HepG2 (cell line): ENCODE measurements around the gene GDI1. TPM values are rescaled to one million over a fixed set of nuclear protein-coding genes. Genes with fewer than 3 reads are reported as not detected.

Experiments used
- AKNA ChIP-seq: sonication (generic); formaldehyde crosslinking; IDR thresholded peaks from 2 replicates; pipeline ENCODE4 v1.4.0; 2020; ENCODE audit warnings: missing genetic modification reagents, borderline replicate concordance
- FOXC1 ChIP-seq: sonication (generic); formaldehyde crosslinking; IDR thresholded peaks from 2 replicates; pipeline ENCODE4 v1.8.0; 2022; ENCODE audit warnings: mild to moderate bottlenecking, missing genetic modification reagents, borderline replicate concordance
- GTF2F1 ChIP-seq: fragments of 150-350 bp; IDR thresholded peaks from 2 replicates; pipeline ENCODE4 v1.6.1; 2014; ENCODE audit warnings: low read length
- MAFK ChIP-seq, 2 experiments: IDR thresholded peaks in 1 of 2; conservative IDR thresholded peaks in 1 of 2; 2 replicates each; pipeline ENCODE4 v1.6.1; 2011; ENCODE audit warnings: improper control_type of control experiment in 2 of 2, low read length in 2 of 2
- MED13 ChIP-seq: sonication (generic); formaldehyde crosslinking; IDR thresholded peaks from 2 replicates; pipeline ENCODE4 v1.5.0; 2020; ENCODE audit warnings: missing genetic modification reagents
- MXD4 ChIP-seq: IDR thresholded peaks from 2 replicates; pipeline ENCODE4 v1.6.1; 2016; ENCODE audit warnings: mild to moderate bottlenecking, missing biosample characterization, missing genetic modification reagents
- PBX2 ChIP-seq: IDR thresholded peaks from 2 replicates; pipeline ENCODE4 v1.6.1; 2016; ENCODE audit warnings: control low read depth
- RAD21 ChIP-seq: fragments of 450-650 bp; formaldehyde crosslinking; IDR thresholded peaks from 2 replicates; pipeline ENCODE4 v1.5.0; 2020; ENCODE audit warnings: mild to moderate bottlenecking
- RARA ChIP-seq: IDR thresholded peaks from 2 replicates; pipeline ENCODE4 v1.6.1; 2016; ENCODE audit warnings: missing genetic modification reagents, missing compliant biosample characterization
- RBFOX2 ChIP-seq: fragments of 200-400 bp; formaldehyde crosslinking; IDR thresholded peaks from 2 replicates; pipeline ENCODE4 v1.6.1; 2017; ENCODE audit warnings: low read depth, mild to moderate bottlenecking, low read length
- RFX5 ChIP-seq: IDR thresholded peaks from 2 replicates; pipeline ENCODE4 v1.6.1; 2011; ENCODE audit warnings: low read depth, low read length, improper control_type of control experiment
- SMARCC2 ChIP-seq: fragments of 450-650 bp; IDR thresholded peaks from 2 replicates; pipeline ENCODE4 v1.6.1; 2017; ENCODE audit warnings: antibody characterized with exemption, mild to moderate bottlenecking
- TEF ChIP-seq: sonication (generic); formaldehyde crosslinking; IDR thresholded peaks from 2 replicates; pipeline ENCODE4 v1.5.0; 2020; ENCODE audit warnings: missing genetic modification reagents
- ZBTB37 ChIP-seq: sonication (generic); formaldehyde crosslinking; IDR thresholded peaks from 2 replicates; pipeline ENCODE4 v1.4.0; 2020; ENCODE audit warnings: mild to moderate bottlenecking, missing genetic modification reagents
- ZNF30 ChIP-seq: sonication (generic); formaldehyde crosslinking; IDR thresholded peaks from 2 replicates; pipeline ENCODE4 v1.5.0; 2020; ENCODE audit warnings: mild to moderate bottlenecking, missing genetic modification reagents
- ZNF563 ChIP-seq: sonication (generic); formaldehyde crosslinking; IDR thresholded peaks from 2 replicates; pipeline ENCODE4 v1.8.0; 2022; ENCODE audit warnings: mild to moderate bottlenecking, moderate library complexity, missing genetic modification reagents
- ZNF724P ChIP-seq: sonication (generic); formaldehyde crosslinking; IDR thresholded peaks from 2 replicates; pipeline ENCODE4 v1.8.0; 2022; ENCODE audit warnings: missing genetic modification reagents, borderline replicate concordance
- ZNF749 ChIP-seq: sonication (generic); formaldehyde crosslinking; IDR thresholded peaks from 2 replicates; pipeline ENCODE4 v1.8.0; 2022; ENCODE audit warnings: mild to moderate bottlenecking, missing genetic modification reagents, moderate library complexity, borderline replicate concordance
- ZNF770 ChIP-seq: sonication (generic); formaldehyde crosslinking; IDR thresholded peaks from 2 replicates; pipeline ENCODE4 v1.5.0; 2020; ENCODE audit warnings: mild to moderate bottlenecking, missing genetic modification reagents
- polyA plus RNA-seq, 8 experiments: library from polyadenylated mRNA; depleted of rRNA in 3 of 8; stranded (reverse) in 7 of 8; unstranded in 1 of 8; fragments of >200 nt; fragmentation: Illumina TruSeq in 4 of 8; extraction: Trizol in 4 of 8; gene quantifications; 2 replicates each; pipeline versions ENCODE4 v1.2.1 to v1.2.3, GENCODE V29; 2011 to 2016; ENCODE audit warnings: low read depth in 4 of 8, missing spikeins in 1 of 8, mixed read lengths in 1 of 8; ENCODE audit not compliant: insufficient read depth in 1 of 8
- total RNA-seq, 5 experiments: library from RNA; depleted of rRNA; stranded (reverse); fragments of >200 nt; fragmentation: Illumina TruSeq; extraction: Trizol; gene quantifications; 2 replicates each; pipeline ENCODE4 v1.2.3, GENCODE V29; 2016; ENCODE audit warnings: low read depth in 1 of 5

Gene GDI1
- total and polyA plus RNA-seq, 2 of the 13 experiments (the other 11 are each of a cell fraction or from before 2014, with no cell fraction given), result 17.4 to 105 TPM

- TF ChIP-seq AKNA (CRISPR knock-in tag), result no peak
- TF ChIP-seq PBX2 (CRISPR knock-in tag), result no peak
- no peak for TF ChIP-seq GTF2F1
- no peak for TF ChIP-seq ZBTB37
- no peak for TF ChIP-seq FOXC1 (CRISPR knock-in tag)
- TF ChIP-seq ZNF563 (CRISPR knock-in tag), result no peak; the same call in 1 of the 2 replicates
- TF ChIP-seq TEF, result no peak
- TF ChIP-seq RARA (CRISPR knock-in tag), result 0 out of 2 replicates have a peak, but pooled peaks have one; percentile 14
- no peak for TF ChIP-seq MXD4 (CRISPR knock-in tag)
- TF ChIP-seq MED13 (CRISPR knock-in tag), result 0 out of 2 replicates have a peak, but pooled peaks have one; percentile 2
- TF ChIP-seq ZNF770 (CRISPR knock-in tag), result no peak; the same call in 1 of the 2 replicates
- peak; percentile 84 for TF ChIP-seq RBFOX2
- no peak for TF ChIP-seq RFX5
- no peak for TF ChIP-seq ZNF30 (CRISPR knock-in tag)
- TF ChIP-seq ZNF724P (CRISPR knock-in tag), result no peak
- TF ChIP-seq SMARCC2, result no peak
- TF ChIP-seq ZNF749 (CRISPR knock-in tag), result no peak
- TF ChIP-seq RAD21 (CRISPR knock-in tag), result no peak
- TF ChIP-seq MAFK (conservative IDR thresholded peaks at IDR 0.05 in 1 of 2, IDR thresholded peaks at IDR 0.05 in 1 of 2; ENCODE audit: low read length in 2 of 2), result no peak
These were observed 39.7 kb upstream of the GDI1 start (continued) for GRCh38 chrX:154396973-154397887.
